ENCODE measurements around the gene GALNTL6. TPM values are rescaled to one million over a fixed set of nuclear protein-coding genes. Genes with fewer than 3 reads are reported as not detected.
A peak's percentile ranks its signal among the peaks of the same experiment; 100 is the strongest.

Gene GALNTL6
- total and polyA plus RNA-seq, 9 of the 15 experiments (the other 6 are each of a cell fraction or from before 2014, with no cell fraction given): 0.18 to 0.50 (median 0.29) TPM

- H3K9ac ChIP-seq (ENCODE audit: insufficient read depth in 1 of 2, low read depth in 2 of 2, low read length in 2 of 2): no peak overlapping the region
- no peak overlapping the region for H3K27ac ChIP-seq (ENCODE audit: extremely low read depth, low read depth, low read length)
- H3K4me1 ChIP-seq (replicated peaks in 1 of 2; ENCODE audit: control insufficient read depth in 2 of 2, insufficient read depth in 2 of 2, low read length in 2 of 2): peaks cover 0 to 14% of the 10 kb centered on the region in 2 experiments; a peak in 1 of 5 replicates
- no peaks in the 10 kb centered on the region; the same call in 2 of the 3 replicates for H3K79me2 ChIP-seq (ENCODE audit: control insufficient read depth, insufficient read depth, low read length)
- H3K9me1 ChIP-seq (ENCODE audit: control insufficient read depth, insufficient read depth, low read length): no peaks in the 10 kb centered on the region
- no peaks in the 10 kb centered on the region; the same call in 1 of the 2 replicates for H3K9me3 ChIP-seq (replicated peaks; ENCODE audit: control insufficient read depth, insufficient read depth, low read depth, low read length)
- 13% methylated on average over 30 of the region's 43 CpGs for WGBS (ENCODE audit: insufficient coverage, low coverage, missing lambda C conversion rate)
- H3K4me2 ChIP-seq (ENCODE audit: insufficient read depth, low read length): no peak overlapping the region
- FAIRE-seq (no peak), DNase-seq (ENCODE audit: extremely low read depth in 1 of 4, low spot score in 3 of 4) (no peak), ATAC-seq (peak; percentile 60)
- no peak overlapping the region for H2AFZ ChIP-seq (ENCODE audit: low read depth, low read length)
- in situ Hi-C loops (cut with MboI): no loop called here
- BruUV-seq (replicated peaks): no TSS peak
- CTCF ChIA-PET (ENCODE audit: low intra/inter-chr PET ratio): no interaction called here
- intact Hi-C loops (cut with micrococcal nuclease): no loop called here
- no peaks in the 10 kb centered on the region for H3K36me3 ChIP-seq (ENCODE audit: control insufficient read depth, insufficient read depth, low read length)
- POLR2A ChIA-PET: no interaction called here
- no peaks in the 10 kb centered on the region for H3K27me3 ChIP-seq (ENCODE audit: control insufficient read depth in 2 of 2, insufficient read depth in 2 of 2, low read length in 2 of 2)
- no peak overlapping the region for H3K4me3 ChIP-seq
- H4K20me1 ChIP-seq (replicated peaks; ENCODE audit: control insufficient read depth, insufficient read depth, low read length): no peaks in the 10 kb centered on the region
- TF ChIP-seq RBM14 (IDR thresholded peaks at IDR 0.05; ENCODE audit: borderline replicate concordance, insufficient read depth, low read depth, low read length): no peak
- TF ChIP-seq, protein P1, sequence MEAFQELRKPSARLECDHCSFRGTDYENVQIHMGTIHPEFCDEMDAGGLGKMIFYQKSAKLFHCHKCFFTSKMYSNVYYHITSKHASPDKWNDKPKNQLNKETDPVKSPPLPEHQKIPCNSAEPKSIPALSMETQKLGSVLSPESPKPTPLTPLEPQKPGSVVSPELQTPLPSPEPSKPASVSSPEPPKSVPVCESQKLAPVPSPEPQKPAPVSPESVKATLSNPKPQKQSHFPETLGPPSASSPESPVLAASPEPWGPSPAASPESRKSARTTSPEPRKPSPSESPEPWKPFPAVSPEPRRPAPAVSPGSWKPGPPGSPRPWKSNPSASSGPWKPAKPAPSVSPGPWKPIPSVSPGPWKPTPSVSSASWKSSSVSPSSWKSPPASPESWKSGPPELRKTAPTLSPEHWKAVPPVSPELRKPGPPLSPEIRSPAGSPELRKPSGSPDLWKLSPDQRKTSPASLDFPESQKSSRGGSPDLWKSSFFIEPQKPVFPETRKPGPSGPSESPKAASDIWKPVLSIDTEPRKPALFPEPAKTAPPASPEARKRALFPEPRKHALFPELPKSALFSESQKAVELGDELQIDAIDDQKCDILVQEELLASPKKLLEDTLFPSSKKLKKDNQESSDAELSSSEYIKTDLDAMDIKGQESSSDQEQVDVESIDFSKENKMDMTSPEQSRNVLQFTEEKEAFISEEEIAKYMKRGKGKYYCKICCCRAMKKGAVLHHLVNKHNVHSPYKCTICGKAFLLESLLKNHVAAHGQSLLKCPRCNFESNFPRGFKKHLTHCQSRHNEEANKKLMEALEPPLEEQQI (IDR thresholded peaks at IDR 0.05): no peak
- TF ChIP-seq, protein P2, sequence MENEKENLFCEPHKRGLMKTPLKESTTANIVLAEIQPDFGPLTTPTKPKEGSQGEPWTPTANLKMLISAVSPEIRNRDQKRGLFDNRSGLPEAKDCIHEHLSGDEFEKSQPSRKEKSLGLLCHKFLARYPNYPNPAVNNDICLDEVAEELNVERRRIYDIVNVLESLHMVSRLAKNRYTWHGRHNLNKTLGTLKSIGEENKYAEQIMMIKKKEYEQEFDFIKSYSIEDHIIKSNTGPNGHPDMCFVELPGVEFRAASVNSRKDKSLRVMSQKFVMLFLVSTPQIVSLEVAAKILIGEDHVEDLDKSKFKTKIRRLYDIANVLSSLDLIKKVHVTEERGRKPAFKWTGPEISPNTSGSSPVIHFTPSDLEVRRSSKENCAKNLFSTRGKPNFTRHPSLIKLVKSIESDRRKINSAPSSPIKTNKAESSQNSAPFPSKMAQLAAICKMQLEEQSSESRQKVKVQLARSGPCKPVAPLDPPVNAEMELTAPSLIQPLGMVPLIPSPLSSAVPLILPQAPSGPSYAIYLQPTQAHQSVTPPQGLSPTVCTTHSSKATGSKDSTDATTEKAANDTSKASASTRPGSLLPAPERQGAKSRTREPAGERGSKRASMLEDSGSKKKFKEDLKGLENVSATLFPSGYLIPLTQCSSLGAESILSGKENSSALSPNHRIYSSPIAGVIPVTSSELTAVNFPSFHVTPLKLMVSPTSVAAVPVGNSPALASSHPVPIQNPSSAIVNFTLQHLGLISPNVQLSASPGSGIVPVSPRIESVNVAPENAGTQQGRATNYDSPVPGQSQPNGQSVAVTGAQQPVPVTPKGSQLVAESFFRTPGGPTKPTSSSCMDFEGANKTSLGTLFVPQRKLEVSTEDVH (IDR thresholded peaks at IDR 0.05; ENCODE audit: low read depth, partially characterized antibody): no peak
- no peak for TF ChIP-seq PHB2 (IDR thresholded peaks at IDR 0.05; ENCODE audit: low read depth)
- no peak for TF ChIP-seq TBL1XR1 (IDR thresholded peaks at IDR 0.05; ENCODE audit: low read length in 2 of 2)
- TF ChIP-seq ZKSCAN8 (CRISPR knock-in tag; IDR thresholded peaks at IDR 0.05): no peak
- no peak for TF ChIP-seq HNRNPLL (IDR thresholded peaks at IDR 0.05; ENCODE audit: low read depth, low read length, poor library complexity, severe bottlenecking)
- TF ChIP-seq ZNF408 (CRISPR knock-in tag; IDR thresholded peaks at IDR 0.05; ENCODE audit: low read depth): no peak
- TF ChIP-seq, protein P3, sequence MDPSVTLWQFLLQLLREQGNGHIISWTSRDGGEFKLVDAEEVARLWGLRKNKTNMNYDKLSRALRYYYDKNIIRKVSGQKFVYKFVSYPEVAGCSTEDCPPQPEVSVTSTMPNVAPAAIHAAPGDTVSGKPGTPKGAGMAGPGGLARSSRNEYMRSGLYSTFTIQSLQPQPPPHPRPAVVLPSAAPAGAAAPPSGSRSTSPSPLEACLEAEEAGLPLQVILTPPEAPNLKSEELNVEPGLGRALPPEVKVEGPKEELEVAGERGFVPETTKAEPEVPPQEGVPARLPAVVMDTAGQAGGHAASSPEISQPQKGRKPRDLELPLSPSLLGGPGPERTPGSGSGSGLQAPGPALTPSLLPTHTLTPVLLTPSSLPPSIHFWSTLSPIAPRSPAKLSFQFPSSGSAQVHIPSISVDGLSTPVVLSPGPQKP (CRISPR knock-in tag; IDR thresholded peaks at IDR 0.05): no peak
- no peak for TF ChIP-seq ZNF766 (CRISPR knock-in tag; conservative IDR thresholded peaks at IDR 0.05)
- TF ChIP-seq NFIX (CRISPR knock-in tag; IDR thresholded peaks at IDR 0.05; ENCODE audit: low read depth): no peak
- no peak for TF ChIP-seq ESRRB (CRISPR knock-in tag; IDR thresholded peaks at IDR 0.05; ENCODE audit: borderline replicate concordance)
- TF ChIP-seq HDAC6 (IDR thresholded peaks at IDR 0.05; ENCODE audit: low read depth, low read length): no peak
Measured at GRCh38 chr4:171813526-171814250, 484 bp downstream of the GALNTL6 start.

Data from K562 (cell line).